Endothelial cell (in vitro differentiated cells): ENCODE data around the gene C9orf85. TPM values are rescaled to one million over a fixed set of nuclear protein-coding genes. Genes with fewer than 3 reads are reported as not detected.

Experiments
- DNase-seq: peaks from one replicate; pipeline ENCODE4 v3.0.0; 2021; ENCODE audit warnings: low spot score
- H3K27ac Mint-ChIP-seq: one replicate; pipeline ENCODE4 v1.8.0; 2021; ENCODE audit warnings: mixed read lengths, inconsistent platforms; ENCODE audit not compliant: unreplicated experiment
- H3K27me3 Mint-ChIP-seq: one replicate; pipeline ENCODE4 v1.8.0; 2021; ENCODE audit warnings: mild to moderate bottlenecking, moderate library complexity, mixed read lengths, inconsistent platforms; ENCODE audit not compliant: unreplicated experiment
- H3K36me3 Mint-ChIP-seq: one replicate; pipeline ENCODE4 v1.8.0; 2021; ENCODE audit warnings: mild to moderate bottlenecking, low read depth, mixed read lengths, inconsistent platforms; ENCODE audit not compliant: unreplicated experiment
- H3K4me1 Mint-ChIP-seq: one replicate; pipeline ENCODE4 v1.8.0; 2021; ENCODE audit warnings: mild to moderate bottlenecking, mixed read lengths, inconsistent platforms; ENCODE audit not compliant: unreplicated experiment
- H3K4me3 Mint-ChIP-seq: one replicate; pipeline ENCODE4 v1.8.0; 2021; ENCODE audit warnings: mild to moderate bottlenecking, mixed read lengths, inconsistent platforms; ENCODE audit not compliant: unreplicated experiment
- H3K9me3 Mint-ChIP-seq: one replicate; pipeline ENCODE4 v1.8.0; 2021; ENCODE audit warnings: mixed read lengths, inconsistent platforms; ENCODE audit not compliant: unreplicated experiment
- total RNA-seq: library from RNA; stranded (reverse); fragmentation: NEBNext Ultra II Directional; extraction: Animal tissue kit (Norgen Biotek cat#: 25700); gene quantifications from one replicate; pipeline ENCODE4 v1.2.1, GENCODE V29; 2021; ENCODE audit not compliant: unreplicated experiment
- TF ChIP-seq, protein P1 (sequence below): fragments of 200-600 bp; sonication (generic); IDR thresholded peaks from one replicate; pipeline ENCODE4 v1.5.0; 2021; ENCODE audit warnings: antibody characterized with exemption; ENCODE audit not compliant: unreplicated experiment

The C9orf85 gene
- total RNA-seq, 1 donor from 2014 or later, result 12.2 TPM

- no peak overlapping the region for H3K4me3 Mint-ChIP-seq
- peak overlapping the region; percentile 64 for H3K27ac Mint-ChIP-seq
- peaks cover 17% of the 10 kb centered on the region for H3K4me1 Mint-ChIP-seq
- TF ChIP-seq, protein P1, sequence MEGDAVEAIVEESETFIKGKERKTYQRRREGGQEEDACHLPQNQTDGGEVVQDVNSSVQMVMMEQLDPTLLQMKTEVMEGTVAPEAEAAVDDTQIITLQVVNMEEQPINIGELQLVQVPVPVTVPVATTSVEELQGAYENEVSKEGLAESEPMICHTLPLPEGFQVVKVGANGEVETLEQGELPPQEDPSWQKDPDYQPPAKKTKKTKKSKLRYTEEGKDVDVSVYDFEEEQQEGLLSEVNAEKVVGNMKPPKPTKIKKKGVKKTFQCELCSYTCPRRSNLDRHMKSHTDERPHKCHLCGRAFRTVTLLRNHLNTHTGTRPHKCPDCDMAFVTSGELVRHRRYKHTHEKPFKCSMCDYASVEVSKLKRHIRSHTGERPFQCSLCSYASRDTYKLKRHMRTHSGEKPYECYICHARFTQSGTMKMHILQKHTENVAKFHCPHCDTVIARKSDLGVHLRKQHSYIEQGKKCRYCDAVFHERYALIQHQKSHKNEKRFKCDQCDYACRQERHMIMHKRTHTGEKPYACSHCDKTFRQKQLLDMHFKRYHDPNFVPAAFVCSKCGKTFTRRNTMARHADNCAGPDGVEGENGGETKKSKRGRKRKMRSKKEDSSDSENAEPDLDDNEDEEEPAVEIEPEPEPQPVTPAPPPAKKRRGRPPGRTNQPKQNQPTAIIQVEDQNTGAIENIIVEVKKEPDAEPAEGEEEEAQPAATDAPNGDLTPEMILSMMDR, result no peak
- DNase-seq, result no peak
- H3K27me3 Mint-ChIP-seq, result no peaks in the 10 kb centered on the region
- no peaks in the 10 kb centered on the region for H3K9me3 Mint-ChIP-seq
- H3K36me3 Mint-ChIP-seq, result no peaks in the 10 kb centered on the region
Measured at GRCh38 chr9:71901695-71902597, 9.5 kb upstream of the C9orf85 start.

GRCh38 chr9:71904076-71904475 lies 7.4 kb upstream of the C9orf85 start:
- Mint-ChIP-seq H3K4me3 (no peak overlapping the region), H3K36me3 (no peaks in the 10 kb centered on the region), H3K9me3 (no peaks in the 10 kb centered on the region), H3K4me1 (peaks cover 30% of the 10 kb centered on the region), H3K27ac (no peak overlapping the region), H3K27me3 (no peaks in the 10 kb centered on the region)
- TF ChIP-seq, protein P1, result no peak
- no peak for DNase-seq

DNA sequence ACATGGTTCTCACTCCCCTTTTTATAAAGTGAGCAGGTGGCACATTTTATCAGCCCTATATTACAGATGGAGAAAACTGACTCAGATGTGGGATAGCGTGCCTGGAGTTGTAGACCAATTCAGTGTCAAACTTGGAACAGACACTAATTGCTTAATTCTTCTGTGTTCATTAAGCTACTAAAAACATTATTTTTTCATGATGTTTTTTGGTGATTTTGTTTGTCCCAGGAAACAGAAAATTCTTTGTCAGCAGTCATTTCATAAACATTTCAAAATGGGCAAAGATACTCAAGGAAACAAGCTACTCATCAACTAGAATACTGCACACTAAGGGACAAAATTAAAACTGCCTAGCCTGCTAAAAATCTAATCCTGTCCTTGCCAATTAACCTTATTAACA lies 2.6 kb upstream of the C9orf85 start:
- Mint-ChIP-seq H3K4me1 (peaks cover 44% of the 10 kb centered on the region), H3K27me3 (peaks cover 11% of the 10 kb centered on the region), H3K36me3 (peaks cover 6% of the 10 kb centered on the region), H3K27ac (peak overlapping the region; percentile 39), H3K4me3 (peak overlapping the region; percentile 99), H3K9me3 (no peaks in the 10 kb centered on the region)
- DNase-seq, result no peak
- TF ChIP-seq, protein P1, result no peak

GRCh38 chr9:71909887-71910649 lies 1.4 kb upstream of the C9orf85 start:
- TF ChIP-seq, protein P1, result no peak
- Mint-ChIP-seq H3K36me3 (peaks cover 6% of the 10 kb centered on the region), H3K27me3 (peaks cover 11% of the 10 kb centered on the region), H3K9me3 (no peaks in the 10 kb centered on the region), H3K4me1 (peaks cover 44% of the 10 kb centered on the region), H3K27ac (peak overlapping the region; percentile 92), H3K4me3 (peak overlapping the region; percentile 99)
- DNase-seq, result peak; percentile 71

GRCh38 chr9:71910650-71911060 lies 784 bp upstream of the C9orf85 start:
- no peak for DNase-seq
- H3K4me3 Mint-ChIP-seq, result peak overlapping the region; percentile 100
- H3K27ac Mint-ChIP-seq, result peak overlapping the region; percentile 97
- TF ChIP-seq, protein P1, result no peak
- H3K27me3 Mint-ChIP-seq, result peaks cover 11% of the 10 kb centered on the region
- peaks cover 44% of the 10 kb centered on the region for H3K4me1 Mint-ChIP-seq
- H3K9me3 Mint-ChIP-seq, result no peaks in the 10 kb centered on the region
- H3K36me3 Mint-ChIP-seq, result peaks cover 6% of the 10 kb centered on the region
